HT1080 (cell line): Measurements from ENCODE around the gene CCDC188. TPM values are rescaled to one million over a fixed set of nuclear protein-coding genes. Genes with fewer than 3 reads are reported as not detected.
A peak's percentile ranks its signal among the peaks of the same experiment; 100 is the strongest.

ENCODE experiments used
- DNase-seq: peaks from one replicate; pipeline ENCODE4 v3.0.0-alpha.2; 2015; ENCODE audit warnings: low read depth
- total RNA-seq: library from RNA; depleted of rRNA; stranded (reverse); fragments of >200 nt; shearing (Covaris generic); gene quantifications from 2 replicates; pipeline ENCODE4 v1.2.3, GENCODE V29; 2014

CCDC188 gene
- total RNA-seq, 1 experiment from 2014 or later, result 5.8 TPM

DNA sequence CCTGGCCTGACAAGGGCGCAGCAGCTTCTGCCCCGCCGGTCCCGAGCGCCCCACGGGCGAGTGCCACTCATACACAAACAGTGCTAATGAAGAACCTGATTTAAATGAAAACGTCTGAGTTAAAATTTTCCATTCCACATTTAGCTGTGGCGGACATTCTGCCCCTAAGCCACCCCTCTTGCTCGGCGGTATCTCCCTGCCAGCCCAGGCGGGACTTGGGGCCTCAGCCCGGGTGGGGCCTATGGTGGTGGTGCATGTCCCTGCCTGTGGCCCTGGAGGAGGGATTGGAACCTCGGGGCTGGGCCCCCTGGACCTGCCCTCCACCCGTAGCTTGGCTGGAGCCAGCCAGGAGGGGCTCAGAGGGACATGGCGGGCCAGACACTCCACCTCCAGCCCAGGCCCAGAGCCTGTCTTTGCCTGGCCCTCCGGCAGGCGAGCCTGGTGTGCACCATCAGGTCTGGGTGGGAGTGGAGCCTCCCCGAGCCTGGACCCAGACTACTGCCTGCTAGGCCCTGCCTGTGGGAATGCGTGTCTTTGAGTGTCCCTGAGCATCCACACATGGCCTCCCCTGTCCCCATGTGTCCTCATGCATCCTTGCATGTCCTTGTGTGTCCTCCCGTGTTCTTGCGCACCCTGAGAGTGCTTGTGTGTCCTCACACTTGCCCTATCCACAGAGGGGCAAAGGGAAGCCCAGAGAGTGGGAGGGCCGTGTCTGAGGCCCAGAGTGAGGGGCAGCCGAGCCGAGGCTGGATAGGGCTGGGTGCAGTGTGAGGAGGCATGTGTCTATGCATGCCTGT, 14.9 kb downstream of the CCDC188 start:
- DNase-seq, result no peak

DNA sequence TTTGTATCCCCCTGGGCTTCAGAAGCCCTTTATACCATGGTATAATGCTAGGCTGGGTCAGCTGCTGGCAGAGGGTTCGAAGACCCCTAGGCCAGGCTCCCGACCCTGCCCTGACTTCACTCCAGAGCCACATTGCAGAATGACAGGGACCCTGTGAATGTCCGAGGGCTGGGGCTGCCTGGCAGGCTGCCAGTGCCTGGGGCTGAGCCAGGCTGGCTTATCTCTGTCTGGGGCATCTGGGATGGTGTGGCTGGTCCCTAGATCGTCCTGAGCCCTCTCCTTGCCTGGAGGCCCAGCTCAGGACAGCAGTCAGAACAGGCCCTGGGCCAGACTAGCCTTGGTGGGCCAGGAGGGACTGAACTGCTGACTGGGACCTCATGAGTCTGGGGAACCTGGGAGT, 15.6 kb downstream of the CCDC188 start:
- DNase-seq, result no peak

GRCh38 chr22:20133930-20134549, 16.8 kb downstream of the CCDC188 start:
- DNase-seq, result no peak

- no peak for DNase-seq
Observed at GRCh38 chr22:20132686-20133246, 18.1 kb downstream of the CCDC188 start.

DNA sequence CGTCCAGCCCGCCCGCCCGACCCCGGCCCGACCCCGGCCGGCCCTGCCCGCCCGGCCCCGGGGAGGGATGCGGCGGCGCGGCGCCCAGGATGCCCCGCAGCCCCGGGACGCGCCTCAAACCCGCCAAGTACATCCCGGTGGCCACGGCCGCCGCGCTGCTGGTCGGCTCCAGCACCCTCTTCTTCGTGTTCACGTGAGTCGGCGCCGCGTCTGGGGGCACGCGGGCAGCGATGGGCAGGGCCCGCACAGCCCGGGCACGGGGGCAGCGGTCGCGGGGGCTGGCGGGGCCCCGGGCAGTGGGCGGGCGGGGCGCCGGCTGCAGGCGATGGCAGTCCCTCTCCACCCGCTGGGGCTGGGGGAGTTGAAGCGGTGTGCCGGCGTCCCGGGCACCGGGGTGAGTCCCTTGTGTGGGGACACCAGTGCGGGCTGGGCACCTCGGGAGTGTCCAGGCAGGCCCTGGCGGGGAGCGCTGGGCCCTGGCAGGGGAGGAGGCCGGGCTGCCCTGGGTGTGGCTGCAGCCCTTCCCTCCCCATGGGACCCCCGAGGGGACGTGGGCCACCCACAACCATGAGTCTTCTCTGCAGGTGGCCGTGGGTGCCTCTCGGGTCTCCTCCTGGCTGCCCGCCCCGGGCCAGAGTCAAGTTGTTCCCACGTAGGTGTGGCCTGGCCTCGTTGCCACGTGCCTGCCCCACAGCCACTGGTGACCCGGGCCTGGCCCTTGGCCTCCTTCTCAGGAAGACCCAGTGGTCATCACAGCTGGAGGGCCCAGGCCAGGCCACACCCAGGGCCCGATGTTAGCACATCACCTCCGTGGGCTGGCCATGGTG, 18.8 kb downstream of the CCDC188 start:
- no peak for DNase-seq

DNA sequence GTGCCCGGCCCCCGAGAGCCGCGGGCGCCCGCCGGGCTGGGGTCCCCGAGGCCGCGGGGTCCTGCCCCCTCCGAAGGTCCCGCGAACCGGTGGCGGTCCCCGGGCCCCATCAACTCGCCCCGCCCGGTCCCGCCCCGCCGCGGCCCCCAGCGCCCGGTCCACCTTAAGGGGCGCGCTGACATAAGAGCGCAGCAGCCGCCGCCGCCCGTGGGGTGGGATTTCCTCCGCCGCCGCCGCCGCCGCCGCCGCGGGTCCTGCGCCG, 19.3 kb downstream of the CCDC188 start, which contains the start of gene ZDHHC8:
ZDHHC8 (plus strand) TSS at position 208 of the 262 bp plus-strand sequence. CDS start 144 bp downstream, outside the sequence.
- no peak for DNase-seq

DNA sequence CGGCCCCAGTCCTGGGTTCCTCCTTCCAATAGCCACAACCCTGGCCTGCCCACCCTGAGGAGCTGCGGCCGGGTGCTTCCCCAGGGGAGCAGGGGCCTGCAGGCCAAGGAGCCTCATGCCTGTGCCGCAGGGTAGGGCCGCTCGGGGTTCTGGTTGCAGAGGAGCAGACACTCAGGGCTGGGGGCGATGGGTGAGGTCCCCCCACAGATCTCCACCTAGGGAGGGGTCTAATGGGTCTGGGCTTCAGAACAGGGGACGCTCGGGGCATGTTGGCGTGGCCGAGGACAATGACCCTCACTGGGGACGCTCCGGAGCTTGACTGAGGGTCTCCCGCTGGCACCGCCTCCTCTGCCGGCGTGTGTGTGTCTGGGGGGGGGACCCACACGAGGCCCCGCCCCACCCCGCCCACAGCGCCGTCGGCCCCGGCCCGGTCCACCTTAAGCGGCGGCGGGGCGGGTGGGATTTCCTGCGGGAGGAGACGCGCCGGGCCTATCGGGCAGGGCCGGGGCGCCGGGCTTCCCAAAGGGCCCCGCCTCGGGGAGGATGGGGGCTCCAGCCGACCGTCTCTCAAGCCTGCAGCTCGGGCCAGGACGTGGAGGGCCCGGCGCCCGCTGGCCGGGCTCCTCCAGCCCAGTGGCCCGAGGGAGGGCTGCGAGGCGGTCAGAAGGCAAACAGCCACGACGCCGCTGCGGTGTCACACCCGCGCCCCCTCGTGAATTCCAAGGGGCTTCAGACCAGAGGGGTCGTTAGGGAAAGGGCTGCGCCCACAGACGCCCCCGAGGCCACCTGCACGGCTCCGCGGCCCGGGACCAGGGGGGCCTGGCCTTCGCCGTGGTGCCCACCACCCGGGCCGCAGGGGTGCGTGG, 19.9 kb downstream of the CCDC188 start:
- DNase-seq, result peak; percentile 59

- no peak for DNase-seq
Observed at GRCh38 chr22:20130319-20130718, 20.5 kb downstream of the CCDC188 start.

GRCh38 chr22:20129747-20130014, 21.2 kb downstream of the CCDC188 start:
- DNase-seq, result no peak

DNA sequence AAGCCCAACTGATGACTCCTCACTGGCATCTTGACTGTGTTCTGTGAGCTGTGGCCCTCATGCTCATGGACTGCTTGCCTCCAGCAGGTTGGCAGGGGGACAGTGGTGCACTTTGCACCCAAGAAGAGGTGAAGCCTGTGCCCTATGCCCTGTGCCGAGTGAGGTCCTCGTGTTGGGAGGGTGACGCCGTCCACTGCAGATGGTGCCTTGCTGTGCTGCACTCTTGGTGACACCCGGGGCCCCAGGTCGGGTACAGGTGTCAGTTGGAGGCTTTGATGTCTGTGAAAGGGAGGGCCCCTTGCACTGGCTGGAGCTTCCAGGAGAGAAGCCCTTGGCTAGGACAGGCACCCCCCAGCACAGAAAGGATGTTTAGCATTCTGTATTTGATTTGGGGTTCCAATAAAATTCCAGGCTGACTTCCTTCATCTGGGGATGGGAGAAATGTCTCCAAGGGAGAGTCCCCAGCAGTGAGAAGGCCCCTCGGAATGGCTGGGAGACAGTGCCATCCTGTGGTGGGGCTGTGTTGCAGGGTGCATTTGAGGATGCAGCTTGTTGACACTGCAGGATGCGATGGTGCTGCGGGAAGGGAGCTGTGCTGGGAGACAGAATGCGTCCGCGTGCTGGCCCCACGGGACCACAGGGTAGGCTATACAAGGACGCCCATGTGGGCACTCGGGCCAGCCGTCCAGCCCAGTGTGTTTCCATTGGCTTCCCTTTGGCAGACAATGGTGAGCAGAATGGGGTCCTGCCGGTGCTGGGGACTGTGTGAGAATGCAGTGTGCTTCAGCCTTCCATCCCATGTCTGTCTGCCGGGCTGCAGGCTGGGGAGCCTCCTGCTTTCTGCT, 21.7 kb downstream of the CCDC188 start:
- DNase-seq, result no peak

GRCh38 chr22:20128619-20128901, 22.3 kb downstream of the CCDC188 start:
- DNase-seq, result no peak

DNA sequence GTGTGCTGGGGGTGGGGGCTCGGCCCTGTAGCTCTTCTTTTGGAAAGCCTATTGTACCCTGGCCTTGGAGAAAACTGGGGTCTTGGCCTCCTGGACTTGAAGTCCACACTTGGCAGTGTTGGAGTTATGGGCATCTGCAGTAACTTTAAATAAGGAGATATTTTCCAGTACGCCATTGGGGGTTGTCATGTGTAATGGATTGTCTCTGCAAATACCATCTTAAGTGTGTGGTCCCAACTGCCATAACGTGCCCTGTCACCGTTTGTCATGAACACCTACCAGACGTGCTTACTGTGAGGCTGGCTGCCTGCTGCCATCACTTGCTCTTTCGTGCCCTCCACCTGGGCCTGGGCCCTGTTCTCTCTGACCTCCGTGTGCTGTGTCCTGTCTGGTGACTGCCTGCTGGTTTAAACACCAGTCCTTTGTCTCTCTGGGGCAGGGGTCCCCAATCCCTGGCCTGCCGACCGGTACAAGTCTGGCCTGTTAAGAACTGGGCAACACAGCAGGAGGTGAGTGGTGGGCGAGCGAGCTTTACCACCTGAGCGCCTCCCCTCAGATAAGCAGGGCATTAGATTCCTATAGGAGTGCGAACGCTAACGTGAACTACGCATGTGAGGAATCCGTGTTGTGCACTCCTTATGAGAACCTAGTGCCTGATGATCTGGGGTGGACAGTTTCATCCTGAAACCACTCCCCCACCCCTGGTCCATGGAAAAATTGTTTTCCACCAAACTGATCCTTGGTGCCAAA, 22.8 kb downstream of the CCDC188 start:
- no peak for DNase-seq

DNA sequence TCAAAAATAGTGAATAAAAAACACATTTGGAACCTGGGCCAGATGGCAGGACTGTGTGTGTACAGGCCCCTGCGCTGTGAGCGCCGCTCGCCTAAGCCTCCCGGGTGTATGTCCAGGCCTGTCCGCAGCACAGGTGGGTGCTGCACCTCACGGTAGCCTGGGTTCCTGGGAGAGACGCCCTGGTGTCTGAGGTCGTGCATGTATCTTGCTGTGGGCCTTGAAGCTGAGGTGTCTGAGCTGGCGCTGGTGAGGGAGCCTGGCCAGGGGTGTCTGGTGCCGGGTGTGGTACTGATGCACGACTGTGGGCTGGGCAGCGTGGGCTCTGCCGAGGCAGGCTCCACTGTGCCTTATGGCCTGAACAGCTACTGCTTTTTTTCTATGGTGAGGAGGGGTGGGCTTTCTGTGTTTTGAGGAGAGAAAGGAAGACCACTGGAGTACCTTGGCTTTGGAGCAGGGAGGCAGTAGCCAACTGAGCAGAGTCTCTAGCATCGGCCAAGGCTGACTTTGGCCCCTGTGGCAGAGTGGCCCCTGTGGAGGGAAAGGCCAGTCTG, 23.5 kb downstream of the CCDC188 start:
- no peak for DNase-seq

GRCh38 chr22:20126284-20127029, 24.4 kb downstream of the CCDC188 start:
- DNase-seq, result no peak

GRCh38 chr22:20125201-20126174, 25.4 kb downstream of the CCDC188 start:
- DNase-seq, result no peak

DNA sequence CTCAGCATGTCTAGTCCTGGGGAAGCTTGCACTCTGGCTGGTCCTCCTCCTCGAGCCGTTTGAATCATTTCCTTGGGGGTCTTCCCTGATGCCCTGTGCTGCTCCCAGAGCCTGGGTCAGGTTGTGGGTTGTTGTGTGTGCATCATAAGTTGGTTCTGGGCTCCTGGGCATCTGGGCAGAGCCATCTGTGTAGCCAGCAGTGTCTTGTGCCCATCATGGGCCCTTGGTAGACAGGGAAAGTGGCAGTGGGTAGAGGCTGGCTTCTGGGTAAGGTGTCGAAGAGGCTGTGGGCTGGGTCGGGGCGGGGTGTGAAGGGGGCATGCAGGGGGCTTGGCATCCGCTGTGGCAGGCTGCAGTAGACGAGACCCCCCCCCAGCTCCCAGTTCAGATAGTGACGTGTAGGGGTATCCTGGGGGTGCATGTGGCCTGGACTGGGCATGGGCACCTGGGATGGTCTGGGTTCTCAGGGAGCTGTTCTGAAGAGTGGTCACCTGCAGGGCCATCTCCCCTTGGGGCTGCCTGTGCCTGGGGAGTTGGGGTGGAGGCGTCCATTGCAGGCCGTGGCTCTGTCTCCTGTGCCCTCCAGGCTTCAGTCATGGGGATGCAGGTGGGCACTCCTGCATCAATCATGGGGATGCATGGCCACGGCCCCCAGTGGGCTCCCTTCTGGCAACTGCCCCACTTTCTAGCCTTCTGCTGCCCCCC, 26.6 kb downstream of the CCDC188 start:
- no peak for DNase-seq
